GM12801 (cell line): ENCODE data around the gene STX8.

Experiments used
- TF ChIP-seq, protein P1 (sequence below): IDR thresholded peaks from one replicate; pipeline ENCODE4 v1.5.1; 2011; ENCODE audit warnings: control low read depth; ENCODE audit not compliant: insufficient read length; ENCODE audit errors: extremely low read depth

STX8 gene

DNA sequence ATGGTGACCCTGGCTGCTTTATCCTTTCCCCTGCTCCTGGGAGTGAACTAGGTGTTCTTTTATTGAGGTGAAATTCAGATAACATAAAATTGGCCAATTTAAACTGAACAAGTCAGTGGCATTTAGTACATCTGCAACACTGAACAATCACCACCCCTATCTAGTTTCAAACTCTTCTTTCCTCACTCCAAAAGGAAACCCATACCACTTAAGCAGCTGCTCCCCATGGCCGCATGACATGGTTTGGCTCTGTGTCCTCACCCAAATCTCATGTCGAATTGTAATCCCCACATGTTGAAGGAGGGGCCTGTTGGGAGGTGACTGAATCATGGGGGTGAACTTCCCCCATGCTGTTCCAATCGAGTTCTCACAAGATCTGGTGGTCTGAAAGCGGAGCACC, 154.1 kb downstream of the STX8 start:
- TF ChIP-seq, protein P1, sequence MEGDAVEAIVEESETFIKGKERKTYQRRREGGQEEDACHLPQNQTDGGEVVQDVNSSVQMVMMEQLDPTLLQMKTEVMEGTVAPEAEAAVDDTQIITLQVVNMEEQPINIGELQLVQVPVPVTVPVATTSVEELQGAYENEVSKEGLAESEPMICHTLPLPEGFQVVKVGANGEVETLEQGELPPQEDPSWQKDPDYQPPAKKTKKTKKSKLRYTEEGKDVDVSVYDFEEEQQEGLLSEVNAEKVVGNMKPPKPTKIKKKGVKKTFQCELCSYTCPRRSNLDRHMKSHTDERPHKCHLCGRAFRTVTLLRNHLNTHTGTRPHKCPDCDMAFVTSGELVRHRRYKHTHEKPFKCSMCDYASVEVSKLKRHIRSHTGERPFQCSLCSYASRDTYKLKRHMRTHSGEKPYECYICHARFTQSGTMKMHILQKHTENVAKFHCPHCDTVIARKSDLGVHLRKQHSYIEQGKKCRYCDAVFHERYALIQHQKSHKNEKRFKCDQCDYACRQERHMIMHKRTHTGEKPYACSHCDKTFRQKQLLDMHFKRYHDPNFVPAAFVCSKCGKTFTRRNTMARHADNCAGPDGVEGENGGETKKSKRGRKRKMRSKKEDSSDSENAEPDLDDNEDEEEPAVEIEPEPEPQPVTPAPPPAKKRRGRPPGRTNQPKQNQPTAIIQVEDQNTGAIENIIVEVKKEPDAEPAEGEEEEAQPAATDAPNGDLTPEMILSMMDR, result no peak

DNA sequence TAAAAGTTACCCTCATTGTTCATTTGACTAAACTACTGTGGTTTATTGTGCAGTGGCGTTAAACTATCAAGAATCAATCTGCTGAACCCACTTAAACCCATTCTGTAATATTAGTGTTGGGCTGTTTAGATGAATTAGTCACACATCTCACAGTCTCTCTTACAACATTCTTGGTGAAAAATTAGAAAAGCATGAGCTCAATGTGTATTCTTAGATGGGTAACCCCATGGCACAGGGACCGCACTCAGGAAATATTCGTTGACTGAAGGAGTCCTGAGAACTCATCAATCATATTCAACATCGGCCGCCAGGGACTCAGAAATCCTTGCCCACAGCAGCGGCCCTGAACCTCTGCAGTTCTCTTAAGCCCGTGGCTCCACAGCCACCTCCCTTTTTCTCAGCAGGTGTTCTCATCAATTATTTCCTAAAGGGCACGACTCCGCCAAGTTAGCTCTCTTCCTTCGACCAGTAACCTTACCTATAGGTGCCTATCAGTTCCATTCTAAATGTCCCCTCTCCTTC, 155.6 kb downstream of the STX8 start:
- TF ChIP-seq, protein P1, result no peak

DNA sequence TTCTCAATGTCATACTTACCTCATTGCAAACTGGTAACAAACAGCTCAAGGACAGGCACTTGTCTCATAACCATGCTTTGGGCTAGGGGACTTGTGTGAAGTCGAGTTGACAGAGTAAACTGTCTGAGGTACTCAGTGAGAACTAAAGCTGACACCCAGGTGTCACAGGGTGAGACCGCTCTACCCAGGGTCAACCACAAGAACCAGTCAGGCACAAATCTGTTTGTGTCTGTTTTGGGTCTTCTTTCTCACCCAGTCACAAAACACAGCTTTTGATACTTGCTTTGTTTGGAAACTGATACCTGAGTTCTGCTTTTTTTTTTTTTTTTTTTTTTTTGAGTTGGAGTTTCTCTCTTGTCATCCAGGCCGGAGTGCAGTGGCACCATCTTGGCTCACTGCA, 161.1 kb downstream of the STX8 start:
- TF ChIP-seq, protein P1, result no peak

DNA sequence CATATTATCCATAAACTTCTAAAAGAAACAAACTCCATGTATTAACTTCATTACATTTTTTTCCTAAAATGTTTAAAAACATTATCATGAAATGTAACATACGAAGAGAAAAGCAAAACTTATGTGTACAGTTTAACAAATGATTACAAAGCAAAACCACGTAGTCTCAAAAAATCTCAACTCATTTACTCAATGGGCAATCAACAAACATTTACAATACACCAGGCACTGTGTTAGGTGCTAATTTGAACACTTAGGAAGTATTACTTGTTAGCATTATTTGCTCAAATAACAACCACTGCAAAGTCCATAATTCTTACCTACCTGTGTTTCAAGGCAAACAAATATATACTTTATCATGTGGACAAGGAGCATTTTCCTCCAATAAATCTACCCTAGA, 164.9 kb downstream of the STX8 start:
- TF ChIP-seq, protein P1, result no peak

DNA sequence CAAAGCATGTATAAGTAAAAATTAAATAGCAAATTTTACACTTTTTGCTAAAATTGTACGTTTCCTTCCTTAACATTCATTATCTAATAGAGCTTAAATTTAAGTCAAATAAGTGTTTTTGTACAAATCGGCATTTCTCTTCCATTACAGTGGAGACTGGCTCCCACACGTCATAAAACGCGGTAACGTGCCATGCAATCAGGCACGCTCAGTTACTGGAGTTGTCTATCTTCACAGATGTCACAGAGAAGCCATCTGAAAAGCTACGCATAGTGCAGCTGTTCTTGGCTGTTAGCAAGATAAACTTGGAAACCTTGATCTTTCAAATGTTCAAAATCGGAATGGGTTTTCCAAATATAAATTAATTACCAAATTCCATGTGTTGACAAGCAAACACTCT, 165.3 kb downstream of the STX8 start:
- TF ChIP-seq, protein P1, result no peak

DNA sequence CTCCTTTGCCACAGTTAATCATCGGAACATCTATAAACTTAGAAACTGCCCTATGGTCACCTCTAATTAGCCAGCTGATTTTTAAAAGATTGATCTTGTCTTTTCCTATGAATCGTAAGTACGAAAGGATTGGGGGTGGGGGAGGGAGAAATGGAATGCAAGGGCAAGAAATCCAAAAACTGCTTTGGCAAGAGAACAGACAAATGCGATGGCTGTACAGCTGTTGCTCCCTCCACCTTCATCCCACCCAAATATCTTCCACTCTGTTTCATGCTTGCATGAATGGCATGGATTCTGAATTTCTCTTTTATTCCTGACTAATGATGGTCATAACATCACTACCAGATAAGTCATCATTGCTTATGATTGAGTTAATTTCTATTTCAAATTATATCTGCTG, 165.7 kb downstream of the STX8 start:
- TF ChIP-seq, protein P1, result no peak

DNA sequence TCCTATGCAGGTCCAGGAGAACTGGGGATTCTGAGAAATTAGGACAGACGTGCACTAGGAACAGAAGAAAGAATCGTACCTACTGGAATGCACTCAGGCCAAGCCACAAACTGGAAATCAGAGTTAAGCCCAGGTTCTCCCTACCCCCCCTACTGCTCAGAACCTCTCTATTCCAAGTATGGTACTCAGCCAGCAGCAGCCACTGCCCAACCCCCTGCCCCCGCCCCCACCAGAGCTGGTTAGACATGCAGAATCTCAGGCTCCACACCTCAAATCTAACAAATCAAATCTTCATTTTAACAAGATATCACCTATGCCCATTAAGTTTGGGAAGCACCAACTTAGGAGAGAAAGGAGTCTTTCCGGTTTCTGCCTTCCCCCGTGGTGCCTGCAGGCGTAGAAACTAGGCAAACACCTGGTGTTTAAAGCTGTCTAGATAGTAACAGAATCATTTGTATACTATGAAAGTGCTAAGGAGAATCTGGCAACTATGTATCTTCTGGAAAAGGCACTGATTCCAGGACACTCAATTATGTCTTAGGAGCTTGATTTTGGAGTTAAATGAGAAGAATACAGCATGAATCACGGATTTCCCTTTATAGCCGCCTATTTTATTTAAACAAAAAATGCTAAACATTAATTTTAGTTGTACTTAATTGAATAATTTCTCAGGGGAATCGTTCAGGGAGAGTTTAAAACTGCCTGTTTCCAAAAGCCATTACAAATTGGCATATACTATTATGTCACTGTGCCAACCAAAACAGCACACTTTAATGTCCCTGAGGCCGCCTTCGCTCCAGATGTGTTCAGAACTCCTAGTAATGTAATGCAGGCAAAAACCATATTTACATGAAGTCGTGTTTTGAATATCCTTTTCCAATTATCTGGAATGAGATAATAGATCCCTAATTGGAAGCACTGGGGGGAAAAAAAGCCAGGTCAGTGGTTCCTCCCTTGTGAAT, 166.5 kb downstream of the STX8 start:
- TF ChIP-seq, protein P1, result no peak
